PC-9 (cell line): Measurements from ENCODE around the gene ARHGEF26.

Experiments
- CTCF ChIP-seq: fragments of 200-600 bp; sonication (generic); conservative IDR thresholded peaks from 2 replicates; pipeline ENCODE4 v1.6.1; 2017; ENCODE audit warnings: mixed run types, antibody characterized with exemption, mild to moderate bottlenecking, moderate library complexity
- EZH2 ChIP-seq: fragments of 200-600 bp; sonication (generic); IDR thresholded peaks from 2 replicates; pipeline ENCODE4 v1.8.0; 2017; ENCODE audit warnings: antibody characterized with exemption, low read depth

- no peak for TF ChIP-seq CTCF
- TF ChIP-seq EZH2: no peak
These were observed 76.6 kb downstream of the ARHGEF26 start for GRCh38 chr3:154197751-154198150.
